HG02973 (cell line): ENCODE measurements around the gene EEA1.

Source experiments
- ATAC-seq: cut with Tn5 transposase; IDR thresholded peaks from one replicate; pipeline ENCODE4 v1.9.1; 2021; ENCODE audit warnings: moderate library complexity; ENCODE audit not compliant: unreplicated experiment

The EEA1 gene

GRCh38 chr12:92721130-92721529 lies 208.0 kb downstream of the EEA1 start:
- no peak for ATAC-seq
